ENCODE results near the gene TRPM5.
A peak's percentile ranks its signal among the peaks of the same experiment; 100 is the strongest.

TRPM5 gene

GRCh38 chr11:2420502-2421225 lies 23.6 kb downstream of the TRPM5 start:
- DNase-seq: peak; percentile 87

GRCh38 chr11:2419638-2420501 lies 24.4 kb downstream of the TRPM5 start:
- peak; percentile 82 for DNase-seq

GRCh38 chr11:2418693-2419360 lies 25.5 kb downstream of the TRPM5 start:
- no peak for DNase-seq

- no peak for DNase-seq
Observed at GRCh38 chr11:2417856-2418692, 26.2 kb downstream of the TRPM5 start.

- no peak for DNase-seq
Observed at GRCh38 chr11:2416765-2417164, 27.5 kb downstream of the TRPM5 start.

- DNase-seq: no peak
Observed at GRCh38 chr11:2415601-2416380, 28.5 kb downstream of the TRPM5 start.

- no peak for DNase-seq
Observed at GRCh38 chr11:2415171-2415570, 29.1 kb downstream of the TRPM5 start.

GRCh38 chr11:2414616-2415015 lies 29.7 kb downstream of the TRPM5 start:
- no peak for DNase-seq

- DNase-seq: no peak
Observed at GRCh38 chr11:2413742-2414579, 30.4 kb downstream of the TRPM5 start.

GRCh38 chr11:2412323-2412722 lies 32.0 kb downstream of the TRPM5 start:
- no peak for DNase-seq

- DNase-seq: no peak
Observed at GRCh38 chr11:2411446-2412305, 32.6 kb downstream of the TRPM5 start.

GRCh38 chr11:2410616-2411015 lies 33.7 kb downstream of the TRPM5 start:
- DNase-seq: no peak

- DNase-seq: no peak
Observed at GRCh38 chr11:2409611-2410468, 34.5 kb downstream of the TRPM5 start.

- no peak for DNase-seq
Observed at GRCh38 chr11:2409126-2409525, 35.2 kb downstream of the TRPM5 start.

GRCh38 chr11:2408671-2409070 lies 35.6 kb downstream of the TRPM5 start:
- DNase-seq: no peak

GRCh38 chr11:2406878-2407410 lies 37.4 kb downstream of the TRPM5 start:
- no peak for DNase-seq

GRCh38 chr11:2406451-2406850 lies 37.9 kb downstream of the TRPM5 start:
- no peak for DNase-seq

GRCh38 chr11:2404735-2405196 lies 39.5 kb downstream of the TRPM5 start:
- no peak for DNase-seq
